GM18499 (cell line): ENCODE data around the gene SULF2.

ENCODE experiments used
- ATAC-seq: cut with Tn5 transposase; IDR thresholded peaks from one replicate; pipeline ENCODE4 v1.9.1; 2021; ENCODE audit warnings: moderate number of reproducible peaks; ENCODE audit not compliant: insufficient read depth, unreplicated experiment

Gene SULF2

GRCh38 chr20:47743671-47744070 is 41.6 kb downstream of the SULF2 start:
- no peak for ATAC-seq

- no peak for ATAC-seq
These were observed 43.3 kb downstream of the SULF2 start for GRCh38 chr20:47741669-47742608.

- ATAC-seq: no peak
These were observed 44.5 kb downstream of the SULF2 start for GRCh38 chr20:47740862-47741184.

DNA sequence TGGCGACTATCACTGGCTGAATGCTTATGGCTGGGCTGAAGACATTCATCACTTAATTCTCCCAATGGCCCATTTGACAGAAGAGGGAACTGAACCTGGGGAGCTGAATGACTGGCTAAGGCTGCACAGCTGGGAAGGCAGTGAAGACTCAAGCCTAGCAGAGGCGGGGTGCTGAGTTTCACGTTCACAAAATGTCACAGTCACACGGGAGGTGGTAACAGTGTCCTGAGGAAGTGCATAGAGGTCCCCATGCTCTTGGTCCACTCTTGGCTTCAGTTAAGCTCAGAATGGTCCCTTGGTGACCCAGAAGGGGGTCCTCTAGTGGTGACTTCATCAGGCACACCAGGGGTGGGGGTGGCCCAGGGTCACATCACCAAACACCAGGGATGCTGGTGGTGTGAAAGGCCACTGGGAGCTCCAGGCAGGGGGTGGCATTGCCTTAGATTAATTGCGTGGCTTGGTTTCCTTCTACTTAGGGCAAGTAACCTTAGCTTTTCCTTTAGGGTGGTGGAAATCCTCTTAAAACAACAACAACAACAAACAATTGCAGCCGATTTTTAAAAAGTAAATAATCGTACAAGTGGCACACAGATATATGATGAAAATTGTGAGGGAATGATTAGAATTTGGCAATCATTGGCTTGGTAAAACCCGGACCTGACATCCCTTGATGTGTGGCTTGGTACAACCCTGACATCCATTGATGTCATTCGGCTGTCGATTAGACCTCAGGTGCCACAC is 45.0 kb downstream of the SULF2 start:
- ATAC-seq: no peak

DNA sequence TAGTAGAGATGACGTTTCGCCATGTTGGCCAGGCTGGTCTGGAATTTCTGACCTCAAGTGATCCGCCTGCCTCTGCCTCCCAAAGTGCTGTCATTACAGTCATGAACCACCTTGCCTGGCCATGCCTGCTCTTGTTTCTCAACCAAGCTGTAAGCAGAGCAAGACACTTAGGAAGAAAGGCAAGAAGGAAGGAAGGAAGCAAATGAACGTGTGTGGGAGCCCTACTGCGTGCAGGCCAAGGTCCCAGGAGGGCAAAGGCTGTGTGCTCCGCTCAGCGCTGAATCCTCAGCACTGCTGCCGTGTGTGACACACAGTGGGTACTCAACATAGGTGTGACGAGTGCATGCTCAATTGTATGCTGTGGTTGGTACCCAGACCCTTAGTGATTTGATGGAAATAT is 47.4 kb downstream of the SULF2 start:
- no peak for ATAC-seq

DNA sequence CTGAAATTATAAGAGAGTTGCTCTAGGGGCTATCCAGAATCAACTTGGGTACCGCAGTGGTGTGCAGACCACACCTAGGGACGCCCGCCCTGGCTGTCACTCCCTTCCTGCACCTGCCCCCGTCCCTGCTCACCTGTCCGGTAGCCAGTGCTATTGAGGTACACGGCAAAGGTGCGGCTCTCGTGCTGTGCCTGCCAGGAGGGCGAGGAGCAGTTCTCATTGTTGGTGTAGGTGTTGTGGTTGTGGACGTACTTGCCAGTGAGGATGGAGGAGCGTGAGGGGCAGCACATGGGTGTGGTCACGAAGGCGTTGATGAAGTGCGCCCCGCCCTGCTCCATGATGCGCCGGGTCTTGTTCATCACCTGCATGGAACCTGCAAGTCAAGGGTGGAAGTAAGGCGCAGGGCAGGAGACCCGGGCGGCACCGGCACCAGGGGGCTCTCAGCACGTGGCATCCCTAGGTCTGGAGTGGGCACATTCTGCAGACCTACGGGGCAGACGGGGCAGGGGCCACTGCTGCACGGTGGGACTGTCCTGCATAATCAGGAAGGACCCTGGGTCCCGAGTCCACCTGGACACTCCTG is 48.6 kb downstream of the SULF2 start:
- ATAC-seq: no peak

- no peak for ATAC-seq
These were observed 49.6 kb downstream of the SULF2 start for GRCh38 chr20:47735412-47736400.

GRCh38 chr20:47734870-47735269 is 50.4 kb downstream of the SULF2 start:
- ATAC-seq: no peak

- no peak for ATAC-seq
These were observed 51.4 kb downstream of the SULF2 start for GRCh38 chr20:47733892-47734291.

DNA sequence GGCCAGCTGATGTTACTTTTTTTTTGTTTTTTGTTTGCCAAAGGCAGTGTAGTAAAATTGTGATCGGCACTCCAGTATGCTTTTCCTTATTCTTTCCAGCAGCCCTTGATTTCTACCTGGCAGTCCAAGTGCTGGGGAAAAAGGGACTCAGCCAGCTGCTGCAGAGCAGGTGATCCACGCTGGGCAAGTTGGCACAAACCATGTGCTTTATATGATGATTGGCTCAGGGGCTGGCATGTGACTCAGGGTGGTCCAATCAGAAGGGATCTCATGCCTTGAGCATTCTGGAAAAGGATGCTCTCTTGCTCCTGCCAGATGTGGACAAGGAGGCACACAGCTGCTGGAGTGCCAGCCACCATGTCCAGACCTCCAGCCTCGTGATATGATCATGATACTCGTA is 54.5 kb downstream of the SULF2 start:
- ATAC-seq: no peak

DNA sequence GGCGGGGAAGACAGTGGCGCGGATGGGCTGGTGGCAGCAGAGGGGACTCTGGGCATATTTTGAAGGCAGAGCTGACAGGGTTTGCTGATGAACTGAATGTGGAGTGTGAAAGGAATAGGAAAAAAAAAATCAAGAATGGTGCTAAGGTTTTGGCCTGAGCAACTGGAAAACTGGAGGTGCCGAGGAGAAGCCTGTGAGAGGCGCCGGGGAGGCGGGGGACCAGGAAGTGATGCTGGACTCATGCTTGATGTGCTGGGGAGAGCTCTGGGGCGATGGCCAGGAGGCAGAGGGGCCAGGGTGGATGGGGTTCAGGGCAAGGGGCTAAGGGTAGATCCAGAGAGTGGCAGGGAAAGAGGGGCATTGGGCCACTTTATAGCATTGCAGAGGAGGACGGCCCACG is 55.8 kb downstream of the SULF2 start:
- no peak for ATAC-seq

DNA sequence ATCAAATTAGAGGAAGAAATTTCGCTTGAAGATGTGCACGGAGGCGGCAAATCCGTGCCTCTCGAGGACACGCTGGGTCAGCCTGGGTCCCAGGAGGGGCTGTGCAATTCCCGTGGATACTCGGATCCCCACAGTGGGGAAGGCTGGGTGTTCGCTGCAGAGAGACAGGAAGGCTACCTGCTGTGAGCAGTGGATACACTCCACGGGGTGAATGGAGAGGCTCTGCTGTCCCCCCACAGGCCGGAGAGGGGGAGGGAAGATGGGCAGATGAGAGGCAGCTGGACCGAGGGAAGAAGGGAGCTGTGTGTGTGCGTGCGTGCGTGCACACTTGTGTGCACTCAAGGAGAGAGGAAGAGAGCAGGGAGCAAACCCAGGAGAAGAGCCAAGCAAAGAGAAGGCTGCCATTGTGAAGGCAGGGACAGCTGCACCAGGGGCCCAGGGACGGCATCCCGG is 57.3 kb downstream of the SULF2 start:
- no peak for ATAC-seq

DNA sequence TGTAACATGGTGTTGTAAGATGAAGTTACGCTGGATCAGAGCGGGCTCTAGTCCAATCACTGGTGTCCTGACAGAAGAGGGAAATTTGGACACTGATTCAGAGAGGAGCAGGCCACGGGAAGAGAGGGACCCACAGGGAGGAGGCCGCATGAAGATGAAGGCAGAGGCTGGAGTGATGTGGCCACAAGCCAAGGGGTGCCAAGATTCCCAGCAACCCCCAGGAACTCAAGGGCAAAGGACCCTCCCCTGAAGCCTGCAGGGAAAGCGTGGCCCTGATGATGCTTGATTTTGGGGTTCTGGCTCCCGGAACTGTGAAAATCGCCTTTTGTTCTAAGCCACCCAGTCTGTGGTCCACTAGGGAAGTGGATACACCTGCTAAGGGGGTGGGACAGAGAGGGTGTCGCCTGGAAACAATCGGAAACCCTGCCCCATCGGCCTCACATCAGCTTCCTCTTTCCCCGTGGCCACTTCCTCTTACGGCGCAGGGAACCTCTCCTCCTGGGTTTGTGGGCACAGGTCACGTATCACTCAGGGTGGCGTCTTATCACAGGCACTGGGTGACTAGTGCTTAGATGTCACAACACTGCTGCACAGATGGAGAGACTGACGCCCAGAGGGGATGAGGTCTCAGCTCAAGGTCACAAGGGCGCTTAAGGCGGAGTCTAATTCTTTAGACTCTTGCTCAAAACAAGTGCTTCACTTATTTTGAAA is 58.0 kb downstream of the SULF2 start:
- ATAC-seq: no peak

DNA sequence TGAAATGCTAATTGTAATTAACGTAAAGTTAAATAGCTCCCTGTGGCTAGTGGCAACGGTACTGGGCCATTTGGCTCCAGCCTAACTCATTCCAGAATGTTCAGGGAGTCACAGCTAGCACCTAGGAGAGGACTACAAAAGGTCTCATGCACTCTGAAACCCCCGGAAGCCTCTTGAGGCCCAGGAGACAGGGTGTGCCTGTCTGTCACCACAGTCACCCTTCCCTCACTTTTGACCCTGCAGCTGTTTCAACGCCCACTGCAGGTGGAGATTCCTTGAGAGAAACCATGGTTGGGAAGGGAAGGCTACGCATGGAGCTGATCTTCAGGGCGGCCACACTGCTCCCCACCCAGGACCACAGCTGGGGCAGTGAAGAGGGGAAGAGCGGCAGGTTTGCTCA is 58.6 kb downstream of the SULF2 start:
- no peak for ATAC-seq

- ATAC-seq: no peak
These were observed 59.9 kb downstream of the SULF2 start for GRCh38 chr20:47725248-47725973.

- no peak for ATAC-seq
These were observed 60.4 kb downstream of the SULF2 start for GRCh38 chr20:47724910-47725247.

- no peak for ATAC-seq
These were observed 60.9 kb downstream of the SULF2 start for GRCh38 chr20:47724396-47724795.

DNA sequence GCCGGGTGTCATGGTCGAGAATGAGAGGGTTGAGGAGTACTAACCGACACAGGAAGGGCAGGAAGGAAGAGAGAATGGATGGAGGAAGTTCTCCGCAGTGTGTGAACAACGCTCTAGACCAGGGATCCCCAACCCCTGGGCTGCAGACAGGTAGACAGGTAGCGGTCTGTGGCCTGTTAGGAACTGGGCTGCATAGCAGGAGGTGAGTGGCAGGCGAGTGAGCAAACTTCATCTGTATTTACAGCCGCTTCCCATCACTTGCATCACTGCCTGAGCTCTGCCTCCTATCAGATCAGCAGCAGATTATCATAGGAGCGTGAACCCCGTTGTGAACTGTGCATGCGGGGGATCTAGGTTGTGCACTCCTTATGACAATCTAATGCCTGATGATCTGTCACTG is 62.0 kb downstream of the SULF2 start:
- no peak for ATAC-seq
